ENCODE measurements around the gene PAOX. TPM values are rescaled to one million over a fixed set of nuclear protein-coding genes. Genes with fewer than 3 reads are reported as not detected.

Gene PAOX
- total RNA-seq, 1 donor from 2014 or later, result 4.6 TPM

- Histone ChIP-seq H3K4me2 (no peak overlapping the region), H3K27ac (no peak overlapping the region), H3K9me3 (ENCODE audit: low read depth) (no peaks in the 10 kb centered on the region), H4K20me1 (ENCODE audit: low read depth) (peaks cover 19% of the 10 kb centered on the region), H3K36me3 (no peaks in the 10 kb centered on the region), H3K4me3 (no peak overlapping the region), H3K79me2 (ENCODE audit: low read depth) (peaks cover 7% of the 10 kb centered on the region), H3K9ac (no peak overlapping the region), H3K4me1 (no peaks in the 10 kb centered on the region), H3F3A (ENCODE audit: low read depth) (peaks cover 3% of the 10 kb centered on the region), H3K27me3 (peaks cover 8% of the 10 kb centered on the region), H2AFZ (replicated peaks) (no peak overlapping the region)
- Mint-ChIP-seq H3K27ac (no peak overlapping the region), H3K4me3 (no peak overlapping the region), H3K4me1 (peaks cover 2% of the 10 kb centered on the region), H3K27me3 (ENCODE audit: insufficient read depth, low read depth) (peaks cover 6% of the 10 kb centered on the region), H3K9me3 (peaks cover 2% of the 10 kb centered on the region), H3K36me3 (no peaks in the 10 kb centered on the region)
- TF ChIP-seq EZH2 (IDR thresholded peaks at IDR 0.05) (no peak), EZH2phosphoT487 (IDR thresholded peaks at IDR 0.05) (no peak)
- TF ChIP-seq, protein P1, sequence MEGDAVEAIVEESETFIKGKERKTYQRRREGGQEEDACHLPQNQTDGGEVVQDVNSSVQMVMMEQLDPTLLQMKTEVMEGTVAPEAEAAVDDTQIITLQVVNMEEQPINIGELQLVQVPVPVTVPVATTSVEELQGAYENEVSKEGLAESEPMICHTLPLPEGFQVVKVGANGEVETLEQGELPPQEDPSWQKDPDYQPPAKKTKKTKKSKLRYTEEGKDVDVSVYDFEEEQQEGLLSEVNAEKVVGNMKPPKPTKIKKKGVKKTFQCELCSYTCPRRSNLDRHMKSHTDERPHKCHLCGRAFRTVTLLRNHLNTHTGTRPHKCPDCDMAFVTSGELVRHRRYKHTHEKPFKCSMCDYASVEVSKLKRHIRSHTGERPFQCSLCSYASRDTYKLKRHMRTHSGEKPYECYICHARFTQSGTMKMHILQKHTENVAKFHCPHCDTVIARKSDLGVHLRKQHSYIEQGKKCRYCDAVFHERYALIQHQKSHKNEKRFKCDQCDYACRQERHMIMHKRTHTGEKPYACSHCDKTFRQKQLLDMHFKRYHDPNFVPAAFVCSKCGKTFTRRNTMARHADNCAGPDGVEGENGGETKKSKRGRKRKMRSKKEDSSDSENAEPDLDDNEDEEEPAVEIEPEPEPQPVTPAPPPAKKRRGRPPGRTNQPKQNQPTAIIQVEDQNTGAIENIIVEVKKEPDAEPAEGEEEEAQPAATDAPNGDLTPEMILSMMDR (IDR thresholded peaks at IDR 0.05), result no peak
- no peak for DNase-seq (ENCODE audit: low spot score)
These were observed 25.0 kb upstream of the PAOX start for GRCh38 chr10:133353988-133354605.

DNA sequence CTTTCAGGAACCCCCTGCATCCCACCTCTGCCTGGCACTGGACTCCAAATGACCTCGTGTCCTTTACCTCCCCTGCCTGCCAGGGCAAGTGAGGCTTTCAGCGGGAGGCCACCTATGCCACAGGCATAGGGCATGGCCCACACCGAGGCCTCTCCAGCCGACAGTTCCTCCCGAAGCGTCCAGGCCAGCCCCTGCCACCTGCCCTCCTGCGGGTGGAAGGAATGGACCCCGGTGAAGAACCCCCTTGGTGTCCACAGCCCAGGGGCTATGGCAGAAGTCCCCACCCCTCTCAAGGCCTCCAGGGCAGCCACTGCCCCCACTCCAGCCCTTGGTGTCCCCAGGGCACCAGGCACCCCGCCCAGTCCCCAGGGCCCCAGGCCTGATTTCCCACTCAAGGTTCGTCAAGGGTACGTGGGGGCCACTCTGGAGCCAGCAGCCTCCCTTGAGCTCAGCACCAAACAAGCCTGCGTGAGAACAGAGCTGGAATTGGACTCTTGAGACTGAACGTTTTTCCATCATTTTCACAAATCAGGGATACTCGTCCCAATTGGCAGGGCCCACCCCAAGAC is 24.3 kb upstream of the PAOX start:
- Histone ChIP-seq H3F3A (ENCODE audit: low read depth) (peaks cover 8% of the 10 kb centered on the region), H3K36me3 (no peaks in the 10 kb centered on the region), H4K20me1 (ENCODE audit: low read depth) (peaks cover 19% of the 10 kb centered on the region), H3K4me1 (no peaks in the 10 kb centered on the region), H2AFZ (replicated peaks) (no peak overlapping the region), H3K9me3 (ENCODE audit: low read depth) (no peaks in the 10 kb centered on the region), H3K4me3 (no peak overlapping the region), H3K27me3 (peaks cover 8% of the 10 kb centered on the region), H3K79me2 (ENCODE audit: low read depth) (peaks cover 7% of the 10 kb centered on the region), H3K4me2 (no peak overlapping the region), H3K27ac (no peak overlapping the region), H3K9ac (no peak overlapping the region)
- Mint-ChIP-seq H3K27me3 (ENCODE audit: insufficient read depth, low read depth) (peaks cover 4% of the 10 kb centered on the region), H3K4me1 (no peaks in the 10 kb centered on the region), H3K9me3 (no peaks in the 10 kb centered on the region), H3K27ac (no peak overlapping the region), H3K4me3 (no peak overlapping the region), H3K36me3 (no peaks in the 10 kb centered on the region)
- no peak for DNase-seq (ENCODE audit: low spot score)
- TF ChIP-seq EZH2 (IDR thresholded peaks at IDR 0.05) (no peak), EZH2phosphoT487 (IDR thresholded peaks at IDR 0.05) (no peak)
- TF ChIP-seq, protein P1 (IDR thresholded peaks at IDR 0.05), result no peak

DNA sequence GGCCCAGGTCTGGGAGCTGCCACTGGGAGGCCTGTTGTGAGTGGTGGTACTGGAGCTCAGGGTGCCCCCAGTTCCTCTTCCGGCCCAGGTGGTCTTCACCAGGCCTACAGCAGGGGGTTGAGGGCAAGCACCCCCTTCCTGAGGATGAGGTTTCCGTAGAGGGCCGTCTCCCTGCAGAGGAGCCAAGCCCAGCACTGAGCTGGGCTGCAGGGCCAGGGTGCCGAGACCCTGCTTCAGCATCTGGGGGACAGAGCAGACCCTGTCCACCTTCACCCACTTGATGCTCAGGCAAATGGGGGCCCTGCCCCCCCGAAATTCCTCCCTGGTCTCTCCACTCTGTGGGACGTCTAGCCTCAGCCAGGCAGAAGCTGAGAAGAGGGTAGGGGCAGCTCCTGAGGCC is 23.8 kb upstream of the PAOX start:
- Histone ChIP-seq H3K4me1 (no peaks in the 10 kb centered on the region), H4K20me1 (ENCODE audit: low read depth) (peaks cover 19% of the 10 kb centered on the region), H2AFZ (replicated peaks) (no peak overlapping the region), H3K9me3 (ENCODE audit: low read depth) (no peaks in the 10 kb centered on the region), H3K27ac (no peak overlapping the region), H3K79me2 (ENCODE audit: low read depth) (peaks cover 7% of the 10 kb centered on the region), H3K36me3 (no peaks in the 10 kb centered on the region), H3K9ac (no peak overlapping the region), H3F3A (ENCODE audit: low read depth) (peaks cover 9% of the 10 kb centered on the region), H3K4me2 (no peak overlapping the region), H3K27me3 (peaks cover 8% of the 10 kb centered on the region), H3K4me3 (no peak overlapping the region)
- Mint-ChIP-seq H3K27ac (no peak overlapping the region), H3K36me3 (no peaks in the 10 kb centered on the region), H3K9me3 (no peaks in the 10 kb centered on the region), H3K4me3 (no peak overlapping the region), H3K27me3 (ENCODE audit: insufficient read depth, low read depth) (peaks cover 4% of the 10 kb centered on the region), H3K4me1 (no peaks in the 10 kb centered on the region)
- TF ChIP-seq, protein P1 (IDR thresholded peaks at IDR 0.05), result no peak
- TF ChIP-seq EZH2phosphoT487 (IDR thresholded peaks at IDR 0.05) (no peak), EZH2 (IDR thresholded peaks at IDR 0.05) (no peak)
- no peak for DNase-seq (ENCODE audit: low spot score)
